ENCODE results near the gene CYP2W1.
A peak's percentile ranks its signal among the peaks of the same experiment; 100 is the strongest.

- TF ChIP-seq CTCF (IDR thresholded peaks at IDR 0.05 in 2 of 3, conservative IDR thresholded peaks at IDR 0.05 in 1 of 3; ENCODE audit: borderline replicate concordance in 1 of 3, insufficient read depth in 1 of 3, low read depth in 2 of 3, low read length in 2 of 3) = no peak
- TF ChIP-seq POLR2A (IDR thresholded peaks at IDR 0.05; ENCODE audit: borderline replicate concordance, extremely low read depth, insufficient read depth, insufficient read length) = no peak
- no peak; the same call in 1 of the 2 replicates for TF ChIP-seq POLR2AphosphoS5 (IDR thresholded peaks at IDR 0.05; ENCODE audit: low read depth, low read length)
- TF ChIP-seq YY1 (IDR thresholded peaks at IDR 0.05; ENCODE audit: extremely low read depth, insufficient replicate concordance, low read depth, low read length) = no peak
- no peak for TF ChIP-seq EZH2 (IDR thresholded peaks at IDR 0.05)
- no peak for TF ChIP-seq EZH2phosphoT487 (IDR thresholded peaks at IDR 0.05; ENCODE audit: borderline replicate concordance)
- no peak for TF ChIP-seq ATF3 (IDR thresholded peaks at IDR 0.05)
- peak; percentile 83 for TF ChIP-seq FOSL1 (IDR thresholded peaks at IDR 0.05; ENCODE audit: low read depth)
- no peak for TF ChIP-seq SRF (IDR thresholded peaks at IDR 0.05; ENCODE audit: low read depth)
- TF ChIP-seq REST (IDR thresholded peaks at IDR 0.05; ENCODE audit: low read depth) = no peak
- TF ChIP-seq JUND (IDR thresholded peaks at IDR 0.05) = peak; percentile 89
These were observed 46.5 kb upstream of the CYP2W1 start for GRCh38 chr7:936386-937054.
